Activated CD4-positive, alpha-beta T cell treated with anti-CD3 and anti-CD28 coated beads for 1 hour (primary cell): ENCODE results near the gene GPR158.

ENCODE experiments used
- DNase-seq: peaks from one replicate; pipeline ENCODE4 v3.0.0-alpha.2; 2020

Gene GPR158

GRCh38 chr10:25506821-25507335 lies 332.1 kb downstream of the GPR158 start:
- no peak for DNase-seq

- no peak for DNase-seq
Observed at GRCh38 chr10:25508112-25508815, 333.5 kb downstream of the GPR158 start.

- DNase-seq, result no peak
Observed at GRCh38 chr10:25509151-25509550, 334.4 kb downstream of the GPR158 start.

DNA sequence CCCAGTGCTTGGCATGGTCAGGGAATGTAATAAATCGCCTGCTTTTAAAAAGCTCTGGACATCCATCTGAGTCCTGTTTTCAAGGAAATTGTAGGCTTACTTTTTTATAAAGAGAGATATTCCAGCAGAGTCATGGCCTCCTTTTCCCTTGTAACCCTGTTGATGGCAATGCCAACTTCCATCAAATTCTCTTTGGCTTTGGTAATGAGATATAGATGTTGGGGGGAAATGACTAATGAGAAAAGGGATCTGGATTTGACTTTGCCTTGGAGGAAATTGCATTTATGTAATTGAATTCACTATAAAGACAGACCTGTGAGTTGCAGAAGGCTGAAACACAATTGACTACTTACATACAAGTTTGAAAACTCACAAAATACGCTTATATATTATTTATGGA lies 347.5 kb downstream of the GPR158 start:
- DNase-seq, result no peak

DNA sequence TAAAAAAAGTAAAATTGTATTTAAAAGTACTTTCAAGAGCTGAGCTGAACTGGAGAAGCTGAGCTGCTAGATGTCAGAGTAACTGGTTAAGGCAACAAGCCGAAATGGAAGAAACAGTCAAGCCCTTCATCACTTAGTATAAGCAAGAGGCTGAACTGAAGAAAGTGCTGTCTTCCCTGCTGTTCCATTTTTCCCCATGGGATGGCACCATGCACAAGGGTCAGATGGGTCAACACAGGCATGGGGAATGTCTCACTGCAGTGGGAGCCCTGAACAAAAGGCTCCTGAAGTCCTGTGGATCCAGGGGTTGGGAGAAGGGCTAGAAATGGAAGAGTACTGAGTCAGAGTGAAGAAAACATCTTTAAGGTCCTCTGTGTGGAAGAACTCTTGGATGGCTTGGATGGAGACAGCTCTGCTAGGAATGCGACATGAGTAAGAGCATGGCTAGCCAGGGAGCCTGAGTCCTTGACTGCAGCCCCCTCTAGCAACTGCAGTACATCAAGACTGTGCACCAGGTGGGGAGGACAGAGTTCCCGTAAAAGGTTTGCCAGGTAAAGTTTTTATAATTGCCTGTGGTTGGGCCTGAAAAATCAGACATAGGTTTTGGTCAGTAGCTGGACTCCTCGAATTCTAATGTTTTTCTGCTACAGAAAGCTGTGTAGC lies 348.3 kb downstream of the GPR158 start:
- DNase-seq, result no peak

DNA sequence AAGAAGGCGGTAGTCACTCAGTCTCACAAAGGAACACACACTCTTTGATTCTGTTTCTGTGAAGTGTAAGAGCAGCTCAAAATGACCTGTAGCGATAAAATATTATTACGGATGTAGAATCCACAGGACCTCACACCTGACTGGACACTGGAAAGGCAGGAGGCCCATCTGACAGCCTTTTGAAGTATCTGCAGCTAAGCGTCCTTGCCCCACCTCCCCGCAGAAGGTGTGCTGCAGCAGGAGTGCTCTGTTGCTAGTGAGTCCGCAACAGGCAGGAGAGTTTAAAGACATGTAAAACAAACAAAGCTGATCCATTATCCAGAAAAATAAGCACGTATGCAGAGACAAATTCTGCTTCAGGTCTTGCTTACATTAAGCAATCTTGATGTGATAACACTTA lies 355.5 kb downstream of the GPR158 start:
- no peak for DNase-seq

GRCh38 chr10:25531457-25532061 lies 356.8 kb downstream of the GPR158 start:
- DNase-seq, result no peak

GRCh38 chr10:25532213-25532612 lies 357.4 kb downstream of the GPR158 start:
- DNase-seq, result no peak

DNA sequence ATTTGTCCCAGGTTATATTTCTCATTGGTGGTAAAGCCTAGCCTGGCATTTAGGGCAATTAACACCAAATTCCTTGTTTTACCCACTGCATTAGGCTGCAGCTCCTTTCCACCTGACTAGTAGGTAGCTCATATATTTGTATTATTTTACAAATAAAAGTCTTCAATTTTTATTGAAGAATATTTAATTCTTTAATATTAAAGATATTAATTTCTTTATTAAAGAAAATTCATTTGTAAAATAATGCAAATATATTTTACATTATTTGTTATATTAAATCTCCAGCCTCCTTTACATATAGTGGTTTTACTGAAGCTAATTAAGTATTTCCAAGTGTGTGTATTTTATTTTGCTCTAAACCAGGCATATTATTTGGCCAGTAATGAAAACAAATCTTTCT lies 361.2 kb downstream of the GPR158 start:
- DNase-seq, result no peak

- no peak for DNase-seq
Observed at GRCh38 chr10:25547382-25547781, 372.6 kb downstream of the GPR158 start.

DNA sequence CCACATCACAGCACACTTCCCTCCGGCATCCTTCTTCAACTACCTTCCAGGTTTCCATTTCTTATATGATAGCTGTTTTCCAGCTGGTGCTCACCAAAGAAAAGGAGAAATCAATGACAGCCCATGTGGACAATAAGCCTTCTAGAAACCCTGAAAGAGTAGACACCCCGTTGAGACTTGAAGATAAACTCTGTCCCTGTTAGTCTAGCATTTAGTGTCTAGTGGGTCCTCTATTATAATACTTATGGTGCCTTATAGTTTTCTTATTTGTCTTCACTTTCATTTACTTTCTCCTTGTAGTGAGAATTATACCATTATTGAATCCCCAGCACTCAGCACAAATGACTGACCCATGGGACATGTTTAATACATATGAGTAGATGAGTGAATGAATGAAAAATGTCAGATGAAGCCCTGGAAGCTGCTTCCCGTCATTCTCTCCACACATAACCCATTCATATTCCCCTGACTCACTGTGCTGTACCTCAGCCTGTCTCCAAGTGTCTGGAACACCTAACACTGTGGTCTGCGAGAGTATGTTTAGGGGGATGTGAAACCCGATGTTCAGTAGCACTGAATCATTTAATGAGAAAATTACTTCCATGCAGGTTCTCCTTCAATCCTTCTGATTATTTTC lies 377.6 kb downstream of the GPR158 start:
- DNase-seq, result no peak

GRCh38 chr10:25555865-25556264 lies 381.1 kb downstream of the GPR158 start:
- DNase-seq, result no peak

DNA sequence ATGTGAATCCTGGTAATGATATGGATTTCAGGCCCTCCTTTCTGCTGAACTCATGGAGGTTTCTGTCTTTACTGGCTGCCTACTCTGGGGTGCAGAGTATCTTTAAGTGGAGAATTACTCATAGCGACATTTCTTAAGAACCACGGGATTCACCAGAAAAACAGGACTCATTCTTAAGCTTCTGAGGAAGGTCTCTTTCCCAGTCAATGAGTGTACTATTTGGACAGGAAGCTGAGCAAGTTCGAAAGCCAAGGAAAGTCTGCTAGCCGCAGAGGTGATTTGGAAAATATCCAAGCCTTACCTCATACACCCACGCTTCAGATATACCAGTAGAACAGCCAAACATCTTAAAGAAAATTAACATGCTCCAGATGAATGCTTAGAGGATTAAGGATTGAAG lies 381.7 kb downstream of the GPR158 start:
- DNase-seq, result no peak

DNA sequence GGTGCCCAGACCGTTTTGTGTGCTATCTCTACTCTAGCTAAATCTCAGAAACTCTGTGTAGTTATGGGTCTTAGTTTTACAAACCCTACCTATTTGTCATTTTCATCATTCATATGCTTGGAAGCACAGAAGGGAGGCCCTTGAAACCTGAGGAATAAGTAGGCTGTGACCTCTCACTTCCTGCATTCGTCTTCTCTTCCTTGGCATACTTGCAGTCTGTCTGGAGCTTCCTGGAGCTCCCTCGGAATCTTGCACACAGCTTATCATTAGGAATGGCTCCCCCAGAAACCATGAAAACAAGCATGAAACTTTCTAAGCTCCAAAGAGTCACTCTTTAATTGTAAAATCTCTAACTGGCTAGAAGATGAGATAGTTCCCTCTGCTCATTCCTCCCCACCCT lies 382.3 kb downstream of the GPR158 start:
- no peak for DNase-seq

- DNase-seq, result no peak
Observed at GRCh38 chr10:25561758-25562157, 387.0 kb downstream of the GPR158 start.

DNA sequence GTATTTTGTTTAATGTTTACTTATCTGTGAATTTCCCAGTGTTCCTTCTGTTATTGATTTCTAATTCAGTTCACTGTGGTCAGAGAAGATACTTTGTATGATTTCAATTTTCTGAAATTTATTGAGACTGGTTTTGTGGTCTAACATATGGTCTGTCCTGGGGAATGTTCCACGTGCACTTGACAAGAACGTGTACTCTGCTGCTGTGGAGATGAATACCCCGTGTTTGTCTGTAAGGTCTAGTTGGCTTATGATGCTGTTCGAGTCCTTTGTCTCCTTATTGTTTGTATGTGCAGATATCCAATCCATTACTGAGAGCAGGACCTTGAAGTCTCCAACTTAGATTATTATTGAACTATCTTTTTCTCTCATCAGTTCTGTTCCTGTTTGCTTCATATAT lies 387.7 kb downstream of the GPR158 start:
- DNase-seq, result no peak

- DNase-seq, result no peak
Observed at GRCh38 chr10:25564351-25564750, 389.6 kb downstream of the GPR158 start.

DNA sequence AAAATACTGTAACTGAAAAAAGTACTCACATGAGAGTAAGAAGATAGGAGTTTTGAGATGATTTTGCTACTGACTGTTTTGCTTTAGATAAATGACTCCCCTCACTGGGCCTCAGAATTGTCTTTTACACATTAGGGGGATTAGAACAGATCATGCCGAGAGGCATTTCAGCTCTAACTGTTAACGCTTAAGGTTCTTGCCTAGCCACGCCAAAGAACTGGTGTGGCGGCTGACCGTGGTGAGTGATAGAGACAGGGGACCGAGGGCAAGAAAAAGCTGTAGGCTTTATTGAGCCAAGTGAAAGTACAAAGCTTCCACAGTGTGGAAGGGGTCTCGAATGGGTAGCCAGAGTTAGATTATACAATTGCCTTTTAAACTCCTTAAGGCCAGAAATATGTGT lies 390.8 kb downstream of the GPR158 start:
- DNase-seq, result no peak

- no peak for DNase-seq
Observed at GRCh38 chr10:25573316-25573715, 398.5 kb downstream of the GPR158 start.

- no peak for DNase-seq
Observed at GRCh38 chr10:25575343-25575742, 400.5 kb downstream of the GPR158 start.

- DNase-seq, result no peak
Observed at GRCh38 chr10:25578061-25578460, 403.3 kb downstream of the GPR158 start.

GRCh38 chr10:25582961-25583360 lies 408.2 kb downstream of the GPR158 start:
- DNase-seq, result no peak

GRCh38 chr10:25600651-25601050 lies 425.9 kb downstream of the GPR158 start:
- no peak for DNase-seq

- DNase-seq, result no peak
Observed at GRCh38 chr10:25604591-25604990, 429.8 kb downstream of the GPR158 start.
